Renal pelvis (tissue), 4 donors: Measurements from ENCODE around the gene ZNF12. TPM values are rescaled to one million over a fixed set of nuclear protein-coding genes. Genes with fewer than 3 reads are reported as not detected.
"Not testable (repeated sequence)": the region's sequence is repeated elsewhere in the genome, so short reads cannot be mapped to it uniquely, and the experiment has no call there.

Experiments used
- DNase-seq: peaks from one replicate; pipeline ENCODE4 v3.0.0-alpha.2; 2013
- polyA plus RNA-seq, 3 donors: library from polyadenylated mRNA; unstranded; fragments of 120-200 nt; gene quantifications; one replicate each; pipeline ENCODE4 v1.2.1, GENCODE V29; 2013; ENCODE audit not compliant: insufficient read length in 3 of 3

The ZNF12 gene
- polyA plus RNA-seq, 3 donors, result 35.1 to 39.4 (median 37.2) TPM

GRCh38 chr7:6708304-6708703, 1.6 kb upstream of the ZNF12 start:
- DNase-seq, result no peak

- peak; percentile 26 for DNase-seq
These were observed 635 bp downstream of the ZNF12 start for GRCh38 chr7:6705959-6706665.

- no peak for DNase-seq
These were observed 4.9 kb downstream of the ZNF12 start for GRCh38 chr7:6701860-6702259.

- no peak for DNase-seq
These were observed 6.0 kb downstream of the ZNF12 start for GRCh38 chr7:6700793-6701192.

GRCh38 chr7:6691609-6692106, 15.1 kb downstream of the ZNF12 start:
- no peak for DNase-seq

- no peak for DNase-seq
These were observed 15.6 kb downstream of the ZNF12 start for GRCh38 chr7:6691103-6691502.

GRCh38 chr7:6680146-6680545, 26.6 kb downstream of the ZNF12 start:
- no peak for DNase-seq

GRCh38 chr7:6675807-6676405, 30.8 kb downstream of the ZNF12 start:
- no peak for DNase-seq

GRCh38 chr7:6670851-6671250, 35.9 kb downstream of the ZNF12 start:
- DNase-seq, result not testable (repeated sequence)

- DNase-seq, result no peak
These were observed 48.0 kb downstream of the ZNF12 start for GRCh38 chr7:6658618-6659345.

- DNase-seq, result no peak
These were observed 50.3 kb downstream of the ZNF12 start for GRCh38 chr7:6656413-6656812.

GRCh38 chr7:6655636-6656385, 50.9 kb downstream of the ZNF12 start:
- no peak for DNase-seq

- DNase-seq, result no peak
These were observed 51.7 kb downstream of the ZNF12 start for GRCh38 chr7:6654842-6655610.

GRCh38 chr7:6654113-6654841, 52.5 kb downstream of the ZNF12 start:
- no peak for DNase-seq

- no peak for DNase-seq
These were observed 53.4 kb downstream of the ZNF12 start for GRCh38 chr7:6653071-6654003.

- DNase-seq, result no peak
These were observed 54.2 kb downstream of the ZNF12 start for GRCh38 chr7:6652446-6653011.

GRCh38 chr7:6651851-6652445, 54.8 kb downstream of the ZNF12 start:
- DNase-seq, result no peak

- no peak for DNase-seq
These were observed 56.2 kb downstream of the ZNF12 start for GRCh38 chr7:6650521-6651011.

- DNase-seq, result no peak
These were observed 56.7 kb downstream of the ZNF12 start for GRCh38 chr7:6650086-6650485.
